GM23338 (cell line): ENCODE measurements around the gene CBFA2T3.

Experiments used
- CTCF ChIP-seq, 2 experiments: fragments of 200-600 bp in 1 of 2; sonication (generic) in 1 of 2; conservative IDR thresholded peaks; 2 replicates each; pipeline versions ENCODE4 v1.5.1 to v1.6.1; 2016 to 2017; ENCODE audit warnings: antibody characterized with exemption in 2 of 2, low read depth in 2 of 2, mild to moderate bottlenecking in 2 of 2, moderate library complexity in 1 of 2
- EZH2 ChIP-seq: fragments of 200-600 bp; sonication (generic); IDR thresholded peaks from one replicate; pipeline ENCODE4 v1.8.0; 2017; ENCODE audit warnings: antibody characterized with exemption, mild to moderate bottlenecking, low read depth; ENCODE audit not compliant: unreplicated experiment
- EZH2phosphoT487 ChIP-seq: fragments of 200-600 bp; sonication (generic); IDR thresholded peaks from one replicate; pipeline ENCODE4 v1.8.1; 2018; ENCODE audit warnings: antibody characterized with exemption; ENCODE audit not compliant: unreplicated experiment
- REST ChIP-seq: IDR thresholded peaks from one replicate; pipeline ENCODE4 v1.6.1; 2018; ENCODE audit warnings: antibody characterized with exemption; ENCODE audit not compliant: unreplicated experiment
- ZNF114 ChIP-seq: fragments of 250-450 bp; sonication (Bioruptor Pico); IDR thresholded peaks from 2 replicates; pipeline ENCODE4 v1.5.0; 2020; ENCODE audit warnings: mild to moderate bottlenecking, moderate library complexity

- TF ChIP-seq CTCF (conservative IDR thresholded peaks at IDR 0.05; ENCODE audit: low read depth in 2 of 2) (no peak), EZH2 (no peak), REST (no peak), EZH2phosphoT487 (no peak), ZNF114 (CRISPR knock-in tag) (no peak)
These were observed 105.7 kb downstream of the CBFA2T3 start for GRCh38 chr16:88871349-88871702.
